C1 segment of cervical spinal cord (tissue), 14 donors: ENCODE measurements around the gene APPBP2.

Experiments used
- DNase-seq, 14 donors: peaks; one replicate each; lab custom pipeline; 2025; lab: John Stamatoyannopoulos, UW

APPBP2 gene

DNA sequence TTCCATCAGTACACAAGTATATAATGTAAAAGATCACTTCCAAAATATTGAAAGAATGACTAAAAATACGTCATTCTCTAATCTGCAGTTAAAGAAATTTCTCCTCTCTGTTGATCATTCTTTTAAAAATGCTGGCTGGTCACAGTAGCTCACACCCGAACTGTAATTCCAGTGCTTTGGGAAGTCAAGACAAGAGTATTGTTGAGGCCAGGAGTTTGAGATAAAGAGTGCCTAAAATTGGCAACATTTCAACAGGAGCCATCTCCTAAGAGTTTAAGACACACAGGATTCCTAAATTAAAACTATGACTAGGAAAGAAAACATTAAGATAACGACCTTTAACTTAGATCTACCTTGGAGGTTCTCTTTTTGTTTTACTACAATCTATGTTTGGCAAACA is 129.6 kb downstream of the APPBP2 start:
- DNase-seq = no peak

DNA sequence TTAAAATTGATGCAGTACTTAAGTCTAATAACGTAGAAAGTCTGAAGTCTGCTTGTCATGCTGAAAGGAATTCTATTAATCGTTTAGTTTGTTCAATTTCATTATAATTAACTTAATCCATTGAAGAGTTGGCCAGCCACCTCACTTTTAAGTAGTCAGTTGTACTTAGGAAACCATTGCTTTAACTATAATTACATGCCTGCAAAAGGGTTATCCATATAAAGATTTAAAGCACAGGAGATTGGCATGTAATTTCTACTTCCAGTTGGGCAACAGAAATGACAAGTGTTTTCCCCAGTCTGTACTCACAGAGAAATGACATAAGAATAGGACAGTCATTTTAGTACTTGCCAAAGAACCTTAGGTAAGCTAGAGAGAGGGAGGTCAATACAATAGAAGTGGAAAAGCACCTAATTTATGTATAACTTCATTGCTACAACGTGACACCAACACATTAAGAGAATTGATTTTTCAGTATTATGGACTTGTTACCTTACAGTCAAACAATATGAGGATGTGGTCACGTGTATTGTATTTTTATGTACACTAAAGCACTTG is 130.5 kb downstream of the APPBP2 start:
- DNase-seq = no peak

DNA sequence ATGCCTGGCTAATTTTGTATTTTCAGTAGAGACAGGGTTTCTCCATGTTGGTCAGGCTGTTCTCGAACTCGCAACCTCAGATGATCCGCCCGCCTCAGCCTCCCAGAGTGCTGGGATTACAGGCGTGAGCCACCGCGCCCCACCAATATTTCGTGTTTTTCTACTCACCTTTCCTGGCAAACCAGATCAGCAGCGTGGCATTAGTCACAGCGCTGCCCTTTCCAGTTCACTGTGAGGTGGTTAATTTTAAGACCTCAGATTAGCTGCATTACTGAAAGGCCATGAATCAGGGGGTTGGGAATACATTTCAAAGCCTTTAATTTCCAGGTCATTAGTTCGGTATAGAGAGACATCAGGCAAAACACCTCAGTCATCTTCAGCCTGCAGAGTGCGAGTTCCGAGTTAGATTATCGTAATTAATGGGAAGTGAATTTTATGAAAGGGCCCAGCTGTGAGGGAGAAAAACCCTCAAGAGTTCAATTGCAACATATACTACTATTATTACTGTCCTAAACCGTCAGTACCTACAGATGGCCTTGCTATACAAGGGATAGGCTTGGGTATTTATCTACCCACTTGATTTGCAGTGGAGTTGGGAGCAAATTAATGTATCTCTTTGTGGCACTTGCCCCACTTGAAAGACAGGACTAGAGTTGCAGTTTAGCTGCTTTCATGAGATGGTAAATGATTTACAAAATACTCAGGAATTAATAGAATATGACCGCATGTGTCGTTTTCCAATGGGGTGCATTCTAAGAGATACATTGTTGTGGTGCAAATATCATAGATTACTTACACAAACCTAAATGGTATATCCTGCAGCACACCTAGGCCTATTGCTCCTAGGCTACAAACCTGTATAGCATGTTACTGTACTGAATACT is 132.0 kb downstream of the APPBP2 start:
- DNase-seq = no peak
